ENCODE data around the gene MOB3B. TPM values are rescaled to one million over a fixed set of nuclear protein-coding genes. Genes with fewer than 3 reads are reported as not detected.
A peak's percentile ranks its signal among the peaks of the same experiment; 100 is the strongest.

MOB3B gene
- 1 to 10 TPM; 1.3 TPM for total RNA-seq

GRCh38 chr9:27529316-27530278 lies at the start of gene MOB3B:
MOB3B (minus strand) TSS chr9:27529814; CDS start chr9:27455550, 74,264 bp downstream.
- Mint-ChIP-seq H3K27ac (peak within 1 kb of the TSS; percentile 71), H3K27me3 (peaks cover 20% of the 10 kb centered on the region), H3K4me1 (peaks cover 8% of the 10 kb centered on the region), H3K36me3 (peaks cover 2% of the 10 kb centered on the region), H3K9me3 (no peaks in the 10 kb centered on the region), H3K4me3 (peak within 1 kb of the TSS; percentile 89)
- DNase-seq = peak; percentile 84

- H3K27ac Mint-ChIP-seq = peak overlapping the region; percentile 100
- peaks cover 23% of the 10 kb centered on the region for H3K4me1 Mint-ChIP-seq
- peaks cover 3% of the 10 kb centered on the region for H3K9me3 Mint-ChIP-seq
- H3K4me3 Mint-ChIP-seq = peak overlapping the region; percentile 93
- no peaks in the 10 kb centered on the region for H3K27me3 Mint-ChIP-seq
- peak; percentile 92 for DNase-seq
- H3K36me3 Mint-ChIP-seq = peaks cover 2% of the 10 kb centered on the region
Measured at GRCh38 chr9:27573634-27574590, 44.3 kb upstream of the MOB3B start.

- peak within 1 kb of the TSS; percentile 100 for H3K27ac Mint-ChIP-seq
Measured at GRCh38 chr9:27572918-27573633, 43.5 kb upstream of the MOB3B start, which contains the start of gene C9orf72. C9orf72 (minus strand) TSS chr9:27573481; CDS start chr9:27567120, 6,361 bp downstream.

GRCh38 chr9:27572566-27572917 lies 42.9 kb upstream of the MOB3B start:
- H3K27ac Mint-ChIP-seq = peak overlapping the region; percentile 98
- peak overlapping the region; percentile 85 for H3K4me3 Mint-ChIP-seq
- H3K4me1 Mint-ChIP-seq = peaks cover 23% of the 10 kb centered on the region
- no peaks in the 10 kb centered on the region for H3K27me3 Mint-ChIP-seq
- H3K9me3 Mint-ChIP-seq = no peaks in the 10 kb centered on the region
- peaks cover 1% of the 10 kb centered on the region for H3K36me3 Mint-ChIP-seq
- DNase-seq = peak; percentile 51

More at GRCh38 chr9:27572918-27573633, 43.5 kb upstream of the MOB3B start, which contains the start of gene C9orf72:
- H3K36me3 Mint-ChIP-seq = peaks cover 1% of the 10 kb centered on the region
- H3K9me3 Mint-ChIP-seq = peaks cover 2% of the 10 kb centered on the region
- peaks cover 23% of the 10 kb centered on the region for H3K4me1 Mint-ChIP-seq
- DNase-seq = peak; percentile 87
- H3K4me3 Mint-ChIP-seq = peak within 1 kb of the TSS; percentile 93
- no peaks in the 10 kb centered on the region for H3K27me3 Mint-ChIP-seq

GRCh38 chr9:27572061-27572460 lies 42.4 kb upstream of the MOB3B start:
- Mint-ChIP-seq H3K27me3 (no peaks in the 10 kb centered on the region), H3K36me3 (peaks cover 2% of the 10 kb centered on the region), H3K27ac (peak overlapping the region; percentile 98), H3K4me1 (peaks cover 23% of the 10 kb centered on the region), H3K9me3 (no peaks in the 10 kb centered on the region), H3K4me3 (peak overlapping the region; percentile 85)
- DNase-seq = no peak

GRCh38 chr9:27571011-27571410 lies 41.4 kb upstream of the MOB3B start:
- peaks cover 10% of the 10 kb centered on the region for H3K36me3 Mint-ChIP-seq
- no peak for DNase-seq
- H3K27me3 Mint-ChIP-seq = no peaks in the 10 kb centered on the region
- H3K9me3 Mint-ChIP-seq = no peaks in the 10 kb centered on the region
- H3K4me3 Mint-ChIP-seq = no peak overlapping the region
- H3K27ac Mint-ChIP-seq = no peak overlapping the region
- H3K4me1 Mint-ChIP-seq = peaks cover 28% of the 10 kb centered on the region

- H3K36me3 Mint-ChIP-seq = peaks cover 16% of the 10 kb centered on the region
- no peaks in the 10 kb centered on the region for H3K27me3 Mint-ChIP-seq
- no peak overlapping the region for H3K4me3 Mint-ChIP-seq
- H3K27ac Mint-ChIP-seq = no peak overlapping the region
- peaks cover 38% of the 10 kb centered on the region for H3K4me1 Mint-ChIP-seq
- no peak for DNase-seq
- no peaks in the 10 kb centered on the region for H3K9me3 Mint-ChIP-seq
Measured at GRCh38 chr9:27569406-27569805, 39.8 kb upstream of the MOB3B start.

- Mint-ChIP-seq H3K4me3 (no peak overlapping the region), H3K9me3 (no peaks in the 10 kb centered on the region), H3K27me3 (no peaks in the 10 kb centered on the region), H3K4me1 (peaks cover 27% of the 10 kb centered on the region), H3K36me3 (peaks cover 21% of the 10 kb centered on the region), H3K27ac (no peak overlapping the region)
- DNase-seq = no peak
Measured at GRCh38 chr9:27566118-27566517, 36.5 kb upstream of the MOB3B start.

- H3K27me3 Mint-ChIP-seq = no peaks in the 10 kb centered on the region
- peak overlapping the region; percentile 63 for H3K27ac Mint-ChIP-seq
- H3K9me3 Mint-ChIP-seq = no peaks in the 10 kb centered on the region
- H3K4me1 Mint-ChIP-seq = peaks cover 23% of the 10 kb centered on the region
- no peak overlapping the region for H3K4me3 Mint-ChIP-seq
- H3K36me3 Mint-ChIP-seq = peaks cover 21% of the 10 kb centered on the region
- no peak for DNase-seq
Measured at GRCh38 chr9:27565696-27566095, 36.1 kb upstream of the MOB3B start.

GRCh38 chr9:27564670-27565069 lies 35.1 kb upstream of the MOB3B start:
- DNase-seq = no peak
- H3K4me3 Mint-ChIP-seq = no peak overlapping the region
- peaks cover 22% of the 10 kb centered on the region for H3K4me1 Mint-ChIP-seq
- H3K27ac Mint-ChIP-seq = peak overlapping the region; percentile 42
- H3K9me3 Mint-ChIP-seq = no peaks in the 10 kb centered on the region
- peaks cover 21% of the 10 kb centered on the region for H3K36me3 Mint-ChIP-seq
- H3K27me3 Mint-ChIP-seq = no peaks in the 10 kb centered on the region

GRCh38 chr9:27563738-27564430 lies 34.3 kb upstream of the MOB3B start:
- H3K27me3 Mint-ChIP-seq = no peaks in the 10 kb centered on the region
- H3K4me3 Mint-ChIP-seq = no peak overlapping the region
- no peak for DNase-seq
- peaks cover 21% of the 10 kb centered on the region for H3K36me3 Mint-ChIP-seq
- no peaks in the 10 kb centered on the region for H3K9me3 Mint-ChIP-seq
- peaks cover 22% of the 10 kb centered on the region for H3K4me1 Mint-ChIP-seq
- H3K27ac Mint-ChIP-seq = no peak overlapping the region

GRCh38 chr9:27561685-27562084 lies 32.1 kb upstream of the MOB3B start:
- H3K4me3 Mint-ChIP-seq = no peak overlapping the region
- H3K4me1 Mint-ChIP-seq = peaks cover 21% of the 10 kb centered on the region
- peaks cover 15% of the 10 kb centered on the region for H3K36me3 Mint-ChIP-seq
- DNase-seq = no peak
- no peaks in the 10 kb centered on the region for H3K9me3 Mint-ChIP-seq
- no peak overlapping the region for H3K27ac Mint-ChIP-seq
- no peaks in the 10 kb centered on the region for H3K27me3 Mint-ChIP-seq

GRCh38 chr9:27560457-27560856 lies 30.8 kb upstream of the MOB3B start:
- Mint-ChIP-seq H3K27me3 (no peaks in the 10 kb centered on the region), H3K9me3 (no peaks in the 10 kb centered on the region), H3K4me1 (peaks cover 13% of the 10 kb centered on the region), H3K27ac (no peak overlapping the region), H3K4me3 (no peak overlapping the region), H3K36me3 (peaks cover 10% of the 10 kb centered on the region)
- no peak for DNase-seq

GRCh38 chr9:27558307-27558706 lies 28.7 kb upstream of the MOB3B start:
- Mint-ChIP-seq H3K36me3 (peaks cover 16% of the 10 kb centered on the region), H3K4me3 (no peak overlapping the region), H3K27ac (no peak overlapping the region), H3K27me3 (no peaks in the 10 kb centered on the region), H3K9me3 (no peaks in the 10 kb centered on the region), H3K4me1 (no peaks in the 10 kb centered on the region)
- no peak for DNase-seq

All from activated naive CD8-positive, alpha-beta T cell treated with anti-CD3 and anti-CD28 coated beads for 36 hours (primary cell).